GM23338 (cell line): ENCODE data around the gene PSD4. TPM values are rescaled to one million over a fixed set of nuclear protein-coding genes. Genes with fewer than 3 reads are reported as not detected.

Experiments
- EZH2phosphoT487 ChIP-seq: fragments of 200-600 bp; sonication (generic); IDR thresholded peaks from one replicate; pipeline ENCODE4 v1.8.1; 2018; ENCODE audit warnings: antibody characterized with exemption; ENCODE audit not compliant: unreplicated experiment
- NANOG ChIP-seq: IDR thresholded peaks from 2 replicates; pipeline ENCODE4 v1.6.1; 2016; ENCODE audit warnings: antibody characterized with exemption, borderline replicate concordance
- POLR2AphosphoS5 ChIP-seq: IDR thresholded peaks from 2 replicates; pipeline ENCODE4 v1.6.1; 2016; ENCODE audit warnings: antibody characterized with exemption, low read depth
- REST ChIP-seq: IDR thresholded peaks from one replicate; pipeline ENCODE4 v1.6.1; 2018; ENCODE audit warnings: antibody characterized with exemption; ENCODE audit not compliant: unreplicated experiment
- ZNF462 ChIP-seq: fragments of 250-450 bp; sonication (Bioruptor Pico); IDR thresholded peaks from 2 replicates; pipeline ENCODE4 v1.5.0; 2020; ENCODE audit warnings: mild to moderate bottlenecking, moderate library complexity
- polyA plus RNA-seq: library from polyadenylated mRNA; unstranded; fragments of >200 nt; fragmentation: Nextera tagmentation; extraction: Ambion mirVana; gene quantifications from 2 replicates; pipeline ENCODE4 v1.2.1, GENCODE V29; 2016
- total RNA-seq: library from RNA; depleted of rRNA; stranded (reverse); fragments of >200 nt; shearing (Covaris generic); gene quantifications from 2 replicates; pipeline ENCODE4 v1.2.3, GENCODE V29; 2014

PSD4 gene
- total and polyA plus RNA-seq, 2 experiments from 2014 or later: 0.06 to 0.66 TPM

- TF ChIP-seq ZNF462 (CRISPR knock-in tag) (no peak), POLR2AphosphoS5 (no peak), REST (no peak), EZH2phosphoT487 (no peak), NANOG (no peak)
Measured at GRCh38 chr2:113181258-113182051, 7.7 kb downstream of the PSD4 start (continued).
